Left ventricle myocardium inferior (tissue), 1 donor: Measurements from ENCODE around the gene TMEM131L. TPM values are rescaled to one million over a fixed set of nuclear protein-coding genes. Genes with fewer than 3 reads are reported as not detected.
A peak's percentile ranks its signal among the peaks of the same experiment; 100 is the strongest.

Source experiments
- DNase-seq: peaks from one replicate; pipeline ENCODE4 v3.0.0-alpha.2; 2020
- H3K27ac ChIP-seq: fragments of 200-600 bp; replicated peaks from 2 replicates; pipeline ENCODE4 v1.8.0; 2021
- H3K27me3 ChIP-seq: fragments of 200-600 bp; 2 replicates; pipeline ENCODE4 v1.8.0; 2021; ENCODE audit warnings: low read depth
- H3K36me3 ChIP-seq: fragments of 200-600 bp; 2 replicates; pipeline ENCODE4 v1.8.0; 2021
- H3K4me1 ChIP-seq: fragments of 200-600 bp; 2 replicates; pipeline ENCODE4 v1.8.0; 2021
- H3K4me3 ChIP-seq: fragments of 200-600 bp; 2 replicates; pipeline ENCODE4 v1.8.0; 2021; ENCODE audit warnings: mild to moderate bottlenecking, moderate library complexity
- H3K9me3 ChIP-seq: fragments of 200-600 bp; replicated peaks from 2 replicates; pipeline ENCODE4 v1.8.0; 2021
- intact Hi-C: fragments of 100-400 bp; cut with micrococcal nuclease; formaldehyde crosslinking; loops from one replicate; pipeline ENCODE4 v1.11.0; 2022
- total RNA-seq: library from RNA; stranded (reverse); fragmentation: NEBNext Ultra II Directional; extraction: Animal tissue kit (Norgen Biotek cat#: 25700); gene quantifications from one replicate; pipeline ENCODE4 v1.2.1, GENCODE V29; 2021
- TF ChIP-seq, protein P1 (sequence below): fragments of 200-600 bp; IDR thresholded peaks from 2 replicates; pipeline ENCODE4 v1.8.0; 2021; ENCODE audit warnings: antibody characterized with exemption, mild to moderate bottlenecking, borderline replicate concordance
- donor health status: DM: no; HTN: yes; CAD: no; lungs with severe emphysema.

Gene TMEM131L
- total RNA-seq, 1 donor from 2014 or later = 14.9 TPM

- Histone ChIP-seq H3K27ac (peak overlapping the region; percentile 46), H3K4me1 (peaks cover 41% of the 10 kb centered on the region), H3K36me3 (no peaks in the 10 kb centered on the region), H3K27me3 (no peaks in the 10 kb centered on the region), H3K4me3 (no peak overlapping the region), H3K9me3 (no peaks in the 10 kb centered on the region)
- no peak for DNase-seq
- intact Hi-C loops = no loop called here
- TF ChIP-seq, protein P1, sequence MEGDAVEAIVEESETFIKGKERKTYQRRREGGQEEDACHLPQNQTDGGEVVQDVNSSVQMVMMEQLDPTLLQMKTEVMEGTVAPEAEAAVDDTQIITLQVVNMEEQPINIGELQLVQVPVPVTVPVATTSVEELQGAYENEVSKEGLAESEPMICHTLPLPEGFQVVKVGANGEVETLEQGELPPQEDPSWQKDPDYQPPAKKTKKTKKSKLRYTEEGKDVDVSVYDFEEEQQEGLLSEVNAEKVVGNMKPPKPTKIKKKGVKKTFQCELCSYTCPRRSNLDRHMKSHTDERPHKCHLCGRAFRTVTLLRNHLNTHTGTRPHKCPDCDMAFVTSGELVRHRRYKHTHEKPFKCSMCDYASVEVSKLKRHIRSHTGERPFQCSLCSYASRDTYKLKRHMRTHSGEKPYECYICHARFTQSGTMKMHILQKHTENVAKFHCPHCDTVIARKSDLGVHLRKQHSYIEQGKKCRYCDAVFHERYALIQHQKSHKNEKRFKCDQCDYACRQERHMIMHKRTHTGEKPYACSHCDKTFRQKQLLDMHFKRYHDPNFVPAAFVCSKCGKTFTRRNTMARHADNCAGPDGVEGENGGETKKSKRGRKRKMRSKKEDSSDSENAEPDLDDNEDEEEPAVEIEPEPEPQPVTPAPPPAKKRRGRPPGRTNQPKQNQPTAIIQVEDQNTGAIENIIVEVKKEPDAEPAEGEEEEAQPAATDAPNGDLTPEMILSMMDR = no peak
Observed at GRCh38 chr4:153513596-153513995, 47.4 kb downstream of the TMEM131L start.

- peaks cover 46% of the 10 kb centered on the region for H3K4me1 ChIP-seq
- H3K4me3 ChIP-seq = no peak overlapping the region
- intact Hi-C loops = no loop called here
- TF ChIP-seq, protein P1 = no peak
- peak overlapping the region; percentile 46 for H3K27ac ChIP-seq
- no peak for DNase-seq
- H3K27me3 ChIP-seq = no peaks in the 10 kb centered on the region
- no peaks in the 10 kb centered on the region for H3K36me3 ChIP-seq
- H3K9me3 ChIP-seq = no peaks in the 10 kb centered on the region
Observed at GRCh38 chr4:153514001-153514526, 47.9 kb downstream of the TMEM131L start.

- Histone ChIP-seq H3K9me3 (no peaks in the 10 kb centered on the region), H3K4me1 (peaks cover 54% of the 10 kb centered on the region), H3K4me3 (no peak overlapping the region), H3K27ac (no peak overlapping the region), H3K36me3 (no peaks in the 10 kb centered on the region), H3K27me3 (no peaks in the 10 kb centered on the region)
- no peak for DNase-seq
- TF ChIP-seq, protein P1 = no peak
- intact Hi-C loops = no loop called here
Observed at GRCh38 chr4:153514688-153515426, 48.7 kb downstream of the TMEM131L start.

- Histone ChIP-seq H3K27ac (no peak overlapping the region), H3K4me3 (no peak overlapping the region), H3K36me3 (no peaks in the 10 kb centered on the region), H3K4me1 (peaks cover 67% of the 10 kb centered on the region), H3K27me3 (no peaks in the 10 kb centered on the region), H3K9me3 (no peaks in the 10 kb centered on the region)
- DNase-seq = no peak
- TF ChIP-seq, protein P1 = no peak
- intact Hi-C loops = no loop called here
Observed at GRCh38 chr4:153517159-153517558, 51.0 kb downstream of the TMEM131L start.

- Histone ChIP-seq H3K4me3 (peak overlapping the region; percentile 38), H3K27me3 (no peaks in the 10 kb centered on the region), H3K4me1 (peaks cover 62% of the 10 kb centered on the region), H3K27ac (peak overlapping the region; percentile 65), H3K9me3 (no peaks in the 10 kb centered on the region), H3K36me3 (no peaks in the 10 kb centered on the region)
- TF ChIP-seq, protein P1 = peak; percentile 17
- intact Hi-C loops = no loop called here
- no peak for DNase-seq
Observed at GRCh38 chr4:153518001-153518400, 51.8 kb downstream of the TMEM131L start.
